Measurements from ENCODE around the gene HSPB9. TPM values are rescaled to one million over a fixed set of nuclear protein-coding genes. Genes with fewer than 3 reads are reported as not detected.

HSPB9 gene
- total RNA-seq, 1 donor from 2014 or later: 0.65 TPM

DNA sequence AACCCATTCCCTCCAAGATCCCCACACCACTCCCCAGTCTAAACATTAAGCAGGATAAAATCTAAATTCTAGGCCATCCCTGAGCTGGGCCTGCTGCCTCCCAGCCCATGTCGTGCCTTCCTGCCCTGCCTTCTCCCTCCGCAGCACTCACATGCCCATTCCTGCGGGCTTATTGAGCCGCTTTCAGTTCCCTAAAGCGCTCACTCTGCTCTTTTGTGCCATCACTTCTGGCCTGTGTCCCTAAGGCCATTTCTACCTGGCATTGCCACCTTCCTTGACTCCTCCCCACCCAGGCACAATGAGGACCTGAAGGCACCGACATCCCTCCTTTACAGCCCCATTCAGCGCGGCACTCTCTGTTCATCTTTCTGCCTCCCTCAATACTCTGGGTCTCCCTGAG is 45.2 kb downstream of the HSPB9 start:
- Mint-ChIP-seq H3K4me1 (no peaks in the 10 kb centered on the region), H3K4me3 (no peak overlapping the region), H3K9me3 (no peaks in the 10 kb centered on the region), H3K27me3 (ENCODE audit: insufficient read depth, low read depth) (peaks cover 13% of the 10 kb centered on the region), H3K27ac (no peak overlapping the region), H3K36me3 (no peaks in the 10 kb centered on the region)
- Histone ChIP-seq H4K20me1 (ENCODE audit: low read depth) (no peaks in the 10 kb centered on the region), H3K4me1 (no peaks in the 10 kb centered on the region), H2AFZ (replicated peaks) (no peak overlapping the region), H3K9me3 (ENCODE audit: low read depth) (no peaks in the 10 kb centered on the region), H3K27ac (no peak overlapping the region), H3K4me2 (no peak overlapping the region), H3K27me3 (no peaks in the 10 kb centered on the region), H3K4me3 (no peak overlapping the region), H3K79me2 (ENCODE audit: low read depth) (no peaks in the 10 kb centered on the region), H3F3A (ENCODE audit: low read depth) (no peaks in the 10 kb centered on the region), H3K36me3 (no peaks in the 10 kb centered on the region), H3K9ac (no peak overlapping the region)
- DNase-seq (ENCODE audit: low spot score): no peak
- no peak for TF ChIP-seq EZH2 (IDR thresholded peaks at IDR 0.05)
- TF ChIP-seq, protein P1, sequence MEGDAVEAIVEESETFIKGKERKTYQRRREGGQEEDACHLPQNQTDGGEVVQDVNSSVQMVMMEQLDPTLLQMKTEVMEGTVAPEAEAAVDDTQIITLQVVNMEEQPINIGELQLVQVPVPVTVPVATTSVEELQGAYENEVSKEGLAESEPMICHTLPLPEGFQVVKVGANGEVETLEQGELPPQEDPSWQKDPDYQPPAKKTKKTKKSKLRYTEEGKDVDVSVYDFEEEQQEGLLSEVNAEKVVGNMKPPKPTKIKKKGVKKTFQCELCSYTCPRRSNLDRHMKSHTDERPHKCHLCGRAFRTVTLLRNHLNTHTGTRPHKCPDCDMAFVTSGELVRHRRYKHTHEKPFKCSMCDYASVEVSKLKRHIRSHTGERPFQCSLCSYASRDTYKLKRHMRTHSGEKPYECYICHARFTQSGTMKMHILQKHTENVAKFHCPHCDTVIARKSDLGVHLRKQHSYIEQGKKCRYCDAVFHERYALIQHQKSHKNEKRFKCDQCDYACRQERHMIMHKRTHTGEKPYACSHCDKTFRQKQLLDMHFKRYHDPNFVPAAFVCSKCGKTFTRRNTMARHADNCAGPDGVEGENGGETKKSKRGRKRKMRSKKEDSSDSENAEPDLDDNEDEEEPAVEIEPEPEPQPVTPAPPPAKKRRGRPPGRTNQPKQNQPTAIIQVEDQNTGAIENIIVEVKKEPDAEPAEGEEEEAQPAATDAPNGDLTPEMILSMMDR (IDR thresholded peaks at IDR 0.05): no peak
- TF ChIP-seq EZH2phosphoT487 (IDR thresholded peaks at IDR 0.05): no peak

DNA sequence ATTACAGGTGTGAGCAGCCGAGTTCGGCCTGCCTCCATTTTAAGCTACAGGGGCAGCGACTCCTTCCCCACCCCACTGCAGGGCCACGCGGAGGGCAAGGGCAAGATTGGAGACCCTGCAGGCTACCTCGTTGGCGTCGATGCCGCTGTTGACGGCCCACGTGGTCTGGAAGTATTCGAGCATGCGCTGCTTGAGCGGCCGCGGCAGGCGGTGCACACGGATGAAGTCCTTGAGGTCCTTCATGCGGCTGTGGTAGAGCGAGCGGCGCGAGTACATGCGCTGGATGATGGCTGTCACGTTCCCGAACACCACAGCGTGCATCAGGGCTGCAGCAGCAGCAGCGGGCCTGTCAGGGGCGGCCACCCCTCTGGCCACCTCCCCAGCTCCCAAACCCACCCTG is 46.7 kb downstream of the HSPB9 start:
- Histone ChIP-seq H3K9ac (no peak overlapping the region), H3K9me3 (ENCODE audit: low read depth) (no peaks in the 10 kb centered on the region), H3K27me3 (no peaks in the 10 kb centered on the region), H3F3A (ENCODE audit: low read depth) (no peaks in the 10 kb centered on the region), H3K27ac (no peak overlapping the region), H3K4me2 (no peak overlapping the region), H3K36me3 (no peaks in the 10 kb centered on the region), H2AFZ (replicated peaks) (no peak overlapping the region), H3K79me2 (ENCODE audit: low read depth) (no peaks in the 10 kb centered on the region), H4K20me1 (ENCODE audit: low read depth) (no peaks in the 10 kb centered on the region), H3K4me3 (no peak overlapping the region), H3K4me1 (no peaks in the 10 kb centered on the region)
- H3K9me3 Mint-ChIP-seq: no peaks in the 10 kb centered on the region
- no peaks in the 10 kb centered on the region for H3K4me1 Mint-ChIP-seq
- no peak overlapping the region for H3K4me3 Mint-ChIP-seq
- H3K27ac Mint-ChIP-seq: no peak overlapping the region
- H3K27me3 Mint-ChIP-seq (ENCODE audit: insufficient read depth, low read depth): peaks cover 18% of the 10 kb centered on the region
- no peaks in the 10 kb centered on the region for H3K36me3 Mint-ChIP-seq
- no peak for DNase-seq (ENCODE audit: low spot score)
- TF ChIP-seq, protein P1 (IDR thresholded peaks at IDR 0.05): no peak
- TF ChIP-seq EZH2phosphoT487 (IDR thresholded peaks at IDR 0.05): no peak

DNA sequence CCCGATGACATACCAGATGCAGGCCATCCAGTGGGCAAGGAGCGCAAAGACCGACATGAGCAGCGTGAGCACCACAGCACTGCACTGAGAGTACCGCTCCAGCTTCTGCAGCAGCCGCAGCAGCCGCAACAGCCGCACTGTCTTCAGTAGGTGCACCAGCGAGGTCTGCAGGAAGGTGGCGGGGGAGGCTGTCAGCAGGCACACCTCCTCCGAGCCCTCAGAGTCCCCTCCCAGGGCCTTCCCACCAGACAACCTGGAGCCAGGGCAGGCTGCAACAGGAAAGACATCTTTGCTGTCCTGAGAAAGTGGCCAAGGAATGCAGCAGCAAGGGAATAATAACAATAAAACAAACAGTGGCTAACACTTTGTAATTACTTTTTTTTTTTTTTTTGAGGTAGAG is 49.2 kb downstream of the HSPB9 start:
- TF ChIP-seq, protein P1 (IDR thresholded peaks at IDR 0.05): no peak
- no peak for TF ChIP-seq EZH2phosphoT487 (IDR thresholded peaks at IDR 0.05)
- no peak for TF ChIP-seq EZH2 (IDR thresholded peaks at IDR 0.05)
- H3K4me3 Mint-ChIP-seq: no peak overlapping the region
- Histone ChIP-seq H3K9ac (no peak overlapping the region), H3K4me2 (no peak overlapping the region), H3K4me3 (no peak overlapping the region), H3K4me1 (no peaks in the 10 kb centered on the region), H3F3A (ENCODE audit: low read depth) (no peaks in the 10 kb centered on the region), H3K9me3 (ENCODE audit: low read depth) (no peaks in the 10 kb centered on the region), H4K20me1 (ENCODE audit: low read depth) (no peaks in the 10 kb centered on the region), H3K27me3 (no peaks in the 10 kb centered on the region), H3K79me2 (ENCODE audit: low read depth) (no peaks in the 10 kb centered on the region), H2AFZ (replicated peaks) (no peak overlapping the region), H3K27ac (no peak overlapping the region), H3K36me3 (no peaks in the 10 kb centered on the region)
- no peaks in the 10 kb centered on the region for H3K36me3 Mint-ChIP-seq
- peaks cover 18% of the 10 kb centered on the region for H3K27me3 Mint-ChIP-seq (ENCODE audit: insufficient read depth, low read depth)
- DNase-seq (ENCODE audit: low spot score): peak; percentile 31
- no peaks in the 10 kb centered on the region for H3K4me1 Mint-ChIP-seq
- no peak overlapping the region for H3K27ac Mint-ChIP-seq
- no peaks in the 10 kb centered on the region for H3K9me3 Mint-ChIP-seq

Other genes starting within 250 kb of the HSPB9 start
- 221 and 273 TPM in 2 replicates for gene ACLY, start 203.9 kb upstream of the HSPB9 start, total RNA-seq (ENCODE audit: low replicate concordance)
- 4.1 and 4.6 TPM in 2 replicates for gene ODAD4, start 192.2 kb upstream of the HSPB9 start, total RNA-seq (ENCODE audit: low replicate concordance)
- 38.6 and 70.3 TPM in 2 replicates for gene CNP, start 156.0 kb upstream of the HSPB9 start, total RNA-seq (ENCODE audit: low replicate concordance)
- gene DNAJC7, start 105.4 kb upstream of the HSPB9 start, total RNA-seq (ENCODE audit: low replicate concordance): 80.7 and 92.5 TPM in 2 replicates
- 23.7 and 50.1 TPM in 2 replicates for gene NKIRAS2, start 102.7 kb upstream of the HSPB9 start, total RNA-seq (ENCODE audit: low replicate concordance)
- gene C17orf113, start 72.2 kb upstream of the HSPB9 start, total RNA-seq (ENCODE audit: low replicate concordance): 2.2 and 5.5 TPM in 2 replicates
- gene ZNF385C, start 24.3 kb upstream of the HSPB9 start, total RNA-seq (ENCODE audit: low replicate concordance): 5.0 and 7.5 TPM in 2 replicates
- 0.12 TPM in 1 of 2 replicates, not detected in the other for gene DHX58, start 10.1 kb upstream of the HSPB9 start, total RNA-seq (ENCODE audit: low replicate concordance)
- 18.4 and 34.2 TPM in 2 replicates for gene KAT2A, start 1.4 kb upstream of the HSPB9 start, total RNA-seq (ENCODE audit: low replicate concordance)
- gene RAB5C, start 32.2 kb downstream of the HSPB9 start, total RNA-seq (ENCODE audit: low replicate concordance): 33.5 and 48.9 TPM in 2 replicates
- gene KCNH4, start 58.3 kb downstream of the HSPB9 start, total RNA-seq (ENCODE audit: low replicate concordance): not detected in 2 replicates
- not detected in 2 replicates for gene HCRT, start 62.6 kb downstream of the HSPB9 start, total RNA-seq (ENCODE audit: low replicate concordance)
- gene GHDC, start 71.7 kb downstream of the HSPB9 start, total RNA-seq (ENCODE audit: low replicate concordance): 6.8 and 7.7 TPM in 2 replicates
- gene STAT5B, start 153.6 kb downstream of the HSPB9 start, total RNA-seq (ENCODE audit: low replicate concordance): 90.7 and 96.4 TPM in 2 replicates
- gene STAT5A, start 165.7 kb downstream of the HSPB9 start, total RNA-seq (ENCODE audit: low replicate concordance): 6.7 and 10.0 TPM in 2 replicates